Medulla oblongata (tissue), 1 donor: ENCODE results near the gene CEBPE.

Experiments
- DNase-seq: peaks from one replicate; pipeline ENCODE4 v3.0.0-alpha.2; 2015; ENCODE audit errors: extremely low spot score

CEBPE gene

DNA sequence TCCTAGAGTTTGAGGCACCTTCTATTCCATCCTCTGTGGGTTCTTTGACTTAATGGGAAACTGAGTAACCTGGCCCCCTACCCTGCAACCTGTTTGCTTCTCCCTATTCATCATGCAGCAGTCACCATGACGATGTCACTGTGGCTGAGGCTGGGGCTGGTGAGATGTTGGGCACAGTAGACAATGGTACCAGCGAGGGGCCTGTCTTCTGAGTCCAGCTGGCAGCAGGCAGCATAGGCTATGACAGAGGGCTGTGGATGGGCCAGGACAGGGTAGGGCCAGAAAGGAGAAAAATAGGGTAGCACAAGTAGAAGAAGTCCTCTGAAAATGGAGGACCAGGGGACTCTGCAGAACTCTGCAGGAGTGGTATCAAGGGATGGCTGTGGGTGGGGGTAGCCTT, 16.3 kb downstream of the CEBPE start:
- DNase-seq: peak; percentile 35

DNA sequence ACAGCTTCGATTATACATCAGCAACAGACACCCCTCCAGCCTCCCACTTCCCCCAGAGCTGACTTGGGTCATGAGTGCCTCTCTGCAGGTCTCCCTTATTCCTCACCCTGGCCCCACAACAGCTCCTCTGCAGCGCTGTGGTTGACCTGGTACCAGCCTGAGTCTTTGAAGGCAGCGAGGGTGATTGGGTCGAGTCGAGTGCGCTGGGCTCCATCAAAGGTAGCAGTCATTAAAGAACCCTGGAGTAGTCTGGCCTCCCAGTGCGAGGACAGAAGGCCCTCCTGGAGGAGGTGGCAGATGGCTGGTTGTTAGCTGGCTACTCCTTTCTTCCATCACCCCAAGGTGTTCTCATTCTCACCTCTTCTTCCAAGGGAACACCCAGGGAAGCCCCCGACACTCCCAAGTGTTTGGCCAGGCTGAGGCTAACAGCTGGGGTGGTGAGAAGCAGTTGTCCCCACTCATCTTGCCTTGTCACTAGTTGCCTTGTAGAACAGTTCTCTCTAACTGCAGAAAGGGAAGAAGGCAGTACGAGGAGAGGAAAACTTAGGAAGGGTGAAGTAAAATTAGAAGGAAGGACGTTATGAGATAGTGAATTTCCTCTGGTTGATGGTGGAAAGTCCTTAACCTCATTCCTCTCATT, 16.9 kb downstream of the CEBPE start:
- no peak for DNase-seq

DNA sequence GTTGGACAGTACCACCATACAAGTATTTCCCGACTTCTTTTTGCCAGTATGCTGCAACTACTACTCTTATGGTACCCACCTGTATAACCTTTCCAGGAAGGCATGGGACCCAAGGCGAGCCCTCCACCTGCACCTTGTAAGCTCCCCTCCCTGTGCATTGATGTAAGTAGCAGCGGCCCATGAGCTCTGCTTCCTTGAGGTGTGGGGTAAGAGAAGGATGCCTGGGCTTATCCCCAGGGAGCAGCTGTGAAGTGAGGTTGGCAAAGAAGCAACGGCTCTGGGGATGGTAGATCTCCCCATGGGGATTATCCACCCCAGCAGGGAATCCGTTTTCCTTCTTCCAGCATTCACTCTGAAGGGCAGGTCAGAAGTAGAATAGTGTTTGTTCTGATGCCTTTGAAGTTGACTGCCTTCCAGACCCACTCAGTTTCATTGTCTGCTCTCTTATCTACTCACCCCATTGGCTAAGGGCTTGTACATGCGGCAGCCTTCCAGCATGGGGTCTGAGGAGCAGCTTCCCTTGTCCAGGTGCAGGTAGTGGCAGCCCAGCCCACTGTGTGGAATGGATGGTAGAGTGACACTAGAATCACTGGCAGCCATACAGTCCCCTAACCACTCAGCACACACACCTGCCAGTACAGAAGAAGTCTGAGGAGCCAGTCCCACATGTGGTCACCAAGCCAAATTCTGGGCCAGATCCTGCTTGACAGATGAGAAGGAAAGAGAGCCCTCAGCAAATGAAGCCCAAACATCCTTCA, 17.7 kb downstream of the CEBPE start:
- DNase-seq: no peak

DNA sequence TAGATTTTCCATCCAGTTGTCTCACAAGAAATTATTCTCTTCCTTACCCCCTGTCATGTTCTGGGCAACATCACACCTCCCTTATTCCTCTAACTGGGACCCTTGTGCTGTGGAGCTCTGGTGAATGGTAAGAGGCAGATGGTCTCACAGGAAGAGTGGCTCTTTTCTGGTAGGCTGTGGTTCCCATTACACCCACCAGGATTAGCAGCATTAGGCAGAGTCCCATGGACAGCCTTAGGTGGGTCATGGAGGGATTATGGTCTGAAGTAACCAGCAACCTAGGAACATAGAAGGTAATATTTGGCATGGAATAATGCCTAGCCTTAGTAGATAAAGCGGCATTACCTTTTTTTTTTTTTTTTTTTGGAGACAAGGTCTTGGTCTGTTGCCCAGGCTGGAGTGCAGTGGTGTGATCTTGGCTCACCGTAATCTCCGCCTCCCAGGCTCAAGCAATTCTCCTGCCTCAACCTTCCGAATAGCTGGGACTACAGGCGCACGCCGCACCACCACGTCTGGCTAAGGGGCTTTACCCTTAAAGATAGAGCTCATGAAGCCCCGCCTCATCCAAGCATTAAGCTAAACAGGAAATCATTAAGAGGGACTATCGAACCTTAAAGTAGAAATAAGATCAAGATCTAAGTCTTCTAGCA, 19.7 kb downstream of the CEBPE start:
- no peak for DNase-seq

DNA sequence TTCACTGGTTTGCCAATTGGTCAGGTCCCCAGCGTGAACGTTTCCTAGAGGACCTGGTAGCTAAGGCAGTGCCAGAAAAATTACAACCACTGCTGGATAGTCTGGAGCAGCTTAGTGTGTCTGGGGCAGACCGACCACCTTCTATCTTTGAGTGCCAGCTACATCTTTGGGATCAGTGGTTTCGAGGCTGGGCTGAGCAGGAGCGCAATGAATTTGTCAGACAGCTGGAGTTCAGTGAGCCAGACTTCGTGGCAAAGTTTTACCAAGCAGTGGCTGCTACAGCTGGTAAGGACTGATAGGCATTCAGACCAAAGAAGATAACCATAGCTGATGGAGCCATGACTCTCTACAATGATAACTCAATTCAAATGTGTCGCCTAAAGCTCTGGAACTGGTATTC, 21.3 kb downstream of the CEBPE start:
- no peak for DNase-seq

DNA sequence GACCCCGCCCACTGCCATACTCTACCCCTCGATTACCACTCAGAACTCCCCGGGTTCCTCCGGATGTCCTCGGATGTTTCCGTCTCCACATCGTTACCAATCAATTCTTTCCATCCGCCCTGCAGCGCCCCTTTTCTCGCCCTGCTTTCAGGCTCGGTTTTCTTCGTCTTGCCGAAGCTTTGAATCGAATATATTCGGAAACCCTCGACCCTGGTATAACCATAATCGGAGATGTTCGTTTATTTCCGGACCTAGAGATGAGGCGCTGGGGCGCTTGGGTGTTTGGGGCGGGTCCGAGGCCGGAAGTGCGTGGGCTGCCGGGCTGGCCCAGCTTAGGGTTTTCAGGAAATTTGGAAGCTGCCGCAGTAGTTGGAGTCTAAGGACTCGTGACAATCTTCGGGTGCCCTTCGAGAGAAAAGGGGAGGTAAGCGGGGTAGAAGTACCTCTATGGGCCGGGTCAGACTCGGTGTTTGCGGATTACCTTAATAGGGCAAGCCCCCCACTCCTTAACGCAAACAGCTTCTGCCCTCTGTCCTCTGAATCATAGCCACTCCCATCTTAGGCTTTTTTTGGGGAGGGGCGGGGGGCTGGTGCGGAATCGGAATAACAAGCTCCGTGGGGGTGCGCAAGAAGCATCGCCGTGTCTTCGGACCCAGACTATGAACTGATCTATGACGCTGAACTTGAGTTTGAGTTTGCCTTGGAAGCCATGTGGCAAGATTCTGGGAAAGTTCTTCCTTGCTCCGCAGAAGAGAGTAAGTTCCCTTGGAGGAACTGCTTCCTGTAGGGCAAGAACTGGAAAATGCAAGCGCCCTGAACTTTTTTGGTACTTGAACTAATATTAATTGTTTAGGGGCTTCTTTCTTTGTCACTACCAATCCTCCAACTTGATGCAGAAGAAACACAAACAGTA, 23.6 kb downstream of the CEBPE start, which contains the start of gene C14orf119:
Gene C14orf119, plus strand, starts transcription at position 310 of the 913 bp plus-strand sequence. CDS start 2,154 bp downstream, outside the sequence.
- DNase-seq: peak; percentile 100

DNA sequence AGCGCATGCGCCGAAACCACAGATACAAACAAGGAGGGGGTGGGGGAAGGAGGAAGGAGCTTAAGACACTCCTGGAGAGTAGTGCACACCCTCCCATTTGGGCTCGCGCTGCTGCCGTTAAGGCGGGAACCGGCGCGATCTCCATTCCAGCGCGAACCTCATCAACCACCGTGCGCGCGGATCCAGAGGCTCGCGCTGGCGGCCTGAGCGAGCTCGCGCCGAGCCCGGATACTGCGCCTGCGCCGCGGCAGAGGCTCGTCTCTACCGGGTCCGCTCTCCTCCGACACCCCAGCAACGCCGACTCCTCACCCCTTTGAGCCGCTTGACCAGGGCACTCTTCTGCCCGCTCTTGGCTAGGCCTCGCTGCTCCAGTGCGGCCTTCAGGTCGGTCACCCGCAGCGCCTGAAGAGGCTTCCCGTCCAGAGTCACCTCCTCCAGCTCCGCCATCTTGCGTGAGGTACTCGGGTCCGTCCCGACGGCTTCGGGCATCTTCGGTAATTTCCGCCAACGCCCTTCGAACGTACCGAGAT, 24.3 kb downstream of the CEBPE start, which contains the start of gene ACIN1:
Gene ACIN1, minus strand, starts transcription at position 471 of the 530 bp plus-strand sequence. Its CDS starts 24 bp downstream, at position 447.
- peak; percentile 86 for DNase-seq

DNA sequence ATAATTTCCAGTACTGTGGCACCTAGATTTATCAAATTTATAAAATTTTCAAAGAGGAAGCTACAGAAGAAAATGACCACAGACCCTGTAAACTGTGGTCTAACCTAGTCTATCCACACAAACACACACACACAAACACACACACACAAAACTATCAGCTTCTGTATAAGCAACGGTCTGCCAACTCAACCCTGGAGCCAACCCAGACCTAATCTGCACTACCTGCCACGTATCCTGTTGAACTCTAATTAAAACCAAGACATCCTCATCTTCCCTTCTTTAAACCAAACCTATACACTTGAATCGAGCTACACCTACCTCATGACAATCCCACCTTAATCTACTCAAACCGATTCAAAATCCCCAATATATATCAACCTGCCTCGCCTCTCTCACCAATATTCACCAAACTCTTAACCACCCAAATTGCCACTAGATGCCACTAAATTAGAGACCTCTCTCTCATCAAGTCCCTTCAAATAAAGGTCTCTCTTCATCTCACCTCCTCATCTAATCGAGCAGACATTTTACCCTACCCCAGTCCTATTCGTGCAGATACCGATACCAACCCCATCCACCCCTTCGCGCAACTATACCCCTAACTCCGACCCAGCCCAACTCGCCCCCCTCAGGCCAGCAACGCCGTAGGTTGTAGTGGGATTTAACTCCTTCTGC, 24.9 kb downstream of the CEBPE start:
- DNase-seq: no peak

DNA sequence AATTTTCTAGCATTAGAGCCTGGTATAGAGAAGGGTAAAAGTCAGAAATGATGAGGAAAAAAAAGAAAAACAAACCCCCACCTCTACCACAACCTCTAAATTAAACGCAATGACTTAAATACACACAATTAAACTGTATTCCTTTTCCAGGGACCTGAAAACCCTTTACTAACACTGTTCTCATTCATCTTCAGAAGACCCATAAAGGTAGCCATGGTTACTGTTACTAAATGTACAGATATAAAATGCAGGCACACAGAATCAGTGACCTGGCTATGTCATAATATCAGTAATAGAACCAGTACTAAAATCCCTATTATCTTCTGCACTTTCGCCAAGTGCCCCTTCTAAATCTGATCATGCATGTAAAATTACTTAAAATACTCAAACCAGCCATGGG, 25.5 kb downstream of the CEBPE start:
- DNase-seq: no peak

DNA sequence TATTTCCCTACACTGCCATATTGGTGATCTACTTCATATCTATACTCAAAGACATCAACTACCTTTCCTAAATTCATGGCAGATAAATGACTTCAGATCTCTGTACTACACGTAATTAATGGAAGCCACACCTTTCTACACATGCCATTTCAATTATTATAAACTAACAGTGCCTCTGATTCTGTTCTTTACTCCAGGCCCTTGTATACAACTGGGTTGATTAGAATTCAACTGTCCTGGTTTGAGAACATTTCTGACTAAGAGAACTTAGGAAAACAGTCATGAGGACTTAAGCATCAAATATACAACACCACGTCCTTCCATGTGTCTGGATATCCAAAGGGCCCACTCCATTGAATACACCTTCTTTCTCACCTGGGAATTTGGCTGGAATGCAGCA, 26.0 kb downstream of the CEBPE start:
- no peak for DNase-seq

DNA sequence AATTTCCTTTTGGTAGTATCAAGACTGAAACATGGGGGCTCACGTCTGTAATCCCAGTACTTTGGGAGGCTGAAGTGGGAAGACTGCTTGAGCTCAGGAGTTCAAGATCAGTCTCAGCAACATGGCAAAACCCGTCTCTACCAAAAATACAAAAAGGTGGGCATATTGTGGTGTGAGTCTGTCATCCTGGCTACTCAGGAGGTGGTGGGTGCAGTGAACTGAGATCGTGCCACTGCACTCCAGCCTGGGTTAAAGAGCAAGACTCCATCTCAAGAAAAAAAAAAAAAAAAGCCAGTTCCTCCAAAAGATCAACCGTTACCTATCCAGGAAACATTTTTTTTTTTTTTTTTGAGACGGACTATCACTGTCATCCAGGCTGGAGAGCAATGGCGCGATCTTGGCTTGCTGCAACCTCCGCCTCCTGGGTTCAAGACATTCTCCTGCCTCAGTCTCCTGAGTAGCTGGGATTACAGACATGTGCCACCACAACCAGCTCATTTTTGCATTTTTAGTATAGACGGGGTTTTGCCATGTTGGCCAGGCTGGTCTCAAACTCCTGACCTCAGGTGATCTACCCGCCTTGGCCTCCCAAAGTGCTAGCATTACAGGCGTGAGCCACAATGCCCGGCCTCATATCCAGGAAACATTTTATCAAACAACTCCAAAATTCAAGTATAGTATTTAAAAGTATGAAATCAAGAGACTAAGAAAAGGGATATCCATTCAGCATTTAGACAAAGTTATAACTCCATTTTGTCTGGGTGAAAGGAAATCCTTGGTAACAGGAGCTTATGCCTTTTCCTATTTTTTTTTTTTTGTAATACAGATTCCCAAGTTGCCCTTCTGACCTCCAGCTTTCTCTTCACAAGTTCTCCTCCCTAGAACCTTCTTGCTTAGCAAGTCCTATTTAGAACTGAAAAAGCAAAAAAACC, 27.5 kb downstream of the CEBPE start:
- DNase-seq: no peak

DNA sequence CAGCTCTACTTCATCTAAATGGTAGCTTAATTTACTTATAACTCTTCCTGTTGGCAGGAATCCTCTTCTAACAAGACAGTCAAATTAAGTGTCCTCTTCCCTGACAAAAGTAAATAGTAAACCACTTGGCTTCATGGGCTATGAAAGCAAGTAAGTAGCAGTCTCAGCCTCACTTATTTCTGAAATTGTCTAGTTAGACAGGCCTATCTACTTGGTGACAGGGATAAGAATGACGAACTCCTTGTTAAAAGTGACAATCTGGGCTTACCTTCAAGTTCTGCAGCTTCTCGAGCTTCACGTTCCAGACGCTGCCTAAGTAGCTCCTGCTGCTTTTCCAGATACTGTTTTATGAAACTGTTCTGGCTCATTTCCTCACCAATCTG, 28.8 kb downstream of the CEBPE start:
- DNase-seq: no peak

DNA sequence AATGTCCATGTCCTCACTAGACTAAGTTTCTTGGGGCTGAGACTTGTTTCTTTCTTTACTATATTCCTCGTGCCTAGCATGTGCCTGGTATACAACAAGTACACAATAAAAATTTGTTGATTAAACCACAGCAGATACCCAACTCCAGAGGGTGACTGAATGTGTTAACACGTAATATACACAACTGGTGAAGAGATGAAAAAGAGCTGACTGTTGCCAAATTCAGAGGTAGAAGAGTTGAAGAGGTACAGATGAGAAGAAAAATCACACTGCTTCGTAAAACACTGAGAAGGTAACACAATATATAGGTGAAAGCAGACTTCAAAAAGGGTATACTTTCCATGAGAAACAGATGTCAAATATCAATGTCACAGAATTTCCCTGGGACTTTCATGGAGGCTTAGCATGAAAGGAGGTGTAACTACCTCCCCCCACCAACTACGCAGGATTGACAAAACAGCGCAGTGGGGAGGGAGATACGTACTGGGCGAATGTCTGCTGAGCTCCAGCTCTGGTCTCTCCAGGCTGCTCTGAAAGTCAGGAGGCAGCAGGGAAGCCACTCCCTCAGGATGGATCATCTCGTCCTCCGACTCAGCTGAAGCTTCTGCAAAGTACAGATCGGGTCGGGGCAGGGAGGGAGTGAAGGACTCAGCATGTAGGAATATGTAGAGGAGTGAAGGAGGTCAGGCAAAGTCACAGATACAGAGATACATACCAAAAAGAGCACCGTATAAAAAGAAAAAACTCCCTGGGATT, 29.4 kb downstream of the CEBPE start:
- no peak for DNase-seq

DNA sequence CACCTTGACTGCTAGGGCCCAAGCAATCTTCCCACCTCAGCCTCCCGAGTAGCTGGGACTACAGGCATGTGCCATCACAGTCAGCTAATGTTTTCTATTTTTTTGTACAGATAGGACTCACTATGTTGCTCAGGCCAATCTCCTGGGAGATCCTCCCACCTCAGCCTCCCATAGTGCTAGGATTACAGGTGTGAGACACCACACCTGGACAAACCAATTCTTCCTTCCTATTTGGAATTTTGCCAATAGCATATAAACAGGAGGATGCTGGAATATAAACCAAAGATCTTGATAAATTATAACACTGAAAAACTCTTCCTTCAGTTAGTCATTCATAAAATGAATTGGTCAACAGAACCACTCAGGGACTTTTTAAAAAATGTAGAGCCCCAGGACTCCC, 32.5 kb downstream of the CEBPE start:
- no peak for DNase-seq

DNA sequence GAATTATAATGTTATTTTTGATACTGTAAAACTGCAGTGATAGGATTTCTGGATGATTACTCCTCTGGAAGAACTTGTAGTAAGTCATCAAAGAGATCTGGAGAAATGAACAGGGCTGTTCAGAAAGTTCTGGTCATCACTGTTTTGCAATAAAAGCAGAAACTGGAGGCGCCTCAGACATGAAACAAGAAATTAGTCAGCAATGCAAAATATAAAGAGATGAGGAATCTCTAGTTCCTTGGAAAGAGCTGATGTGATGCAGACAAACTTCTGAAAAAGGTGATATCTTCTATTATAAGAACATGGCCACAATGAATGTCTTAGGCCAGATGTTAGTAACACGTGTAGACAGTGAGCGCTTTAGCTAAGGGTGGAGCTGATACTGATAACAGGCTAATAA, 33.6 kb downstream of the CEBPE start:
- no peak for DNase-seq

DNA sequence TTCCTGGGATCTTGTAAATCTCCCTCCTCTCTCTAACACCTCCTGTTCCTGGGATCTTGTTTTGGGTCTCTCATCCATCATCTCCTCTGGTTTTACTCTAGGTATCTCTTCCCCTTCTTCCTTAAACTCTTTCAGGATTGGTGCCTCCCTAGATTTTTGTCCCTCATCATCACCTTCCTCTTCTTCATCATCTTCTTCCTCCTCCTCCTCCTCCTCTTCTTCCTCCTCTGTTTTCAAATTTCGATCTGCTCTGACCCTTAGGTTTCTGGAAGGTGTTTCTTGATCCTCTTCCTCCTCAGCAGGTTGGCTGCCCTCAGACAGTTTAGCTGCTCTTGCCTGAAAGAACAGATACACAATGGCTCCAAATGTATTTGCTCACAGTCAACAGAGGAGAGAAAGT, 38.6 kb downstream of the CEBPE start:
- DNase-seq: no peak

DNA sequence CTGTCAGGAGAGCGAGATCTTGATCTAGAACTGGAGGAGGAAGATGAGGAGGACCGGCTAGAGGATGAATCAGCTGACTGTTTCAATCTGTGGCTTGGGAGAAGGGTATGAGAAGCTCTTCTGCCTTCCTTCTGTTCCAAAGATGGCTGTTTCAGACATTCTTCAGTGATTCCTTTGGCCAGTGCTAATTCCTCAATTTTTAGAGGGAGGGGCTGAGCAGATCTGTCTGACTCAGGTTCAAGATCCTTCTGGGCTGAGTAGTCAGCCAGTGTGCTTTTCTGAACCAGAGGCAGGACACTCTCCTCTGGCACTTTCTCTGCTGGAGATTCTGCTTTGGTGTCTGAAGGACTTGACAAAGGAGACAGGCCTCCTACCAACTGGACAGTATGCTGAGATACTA, 39.3 kb downstream of the CEBPE start:
- DNase-seq: no peak

DNA sequence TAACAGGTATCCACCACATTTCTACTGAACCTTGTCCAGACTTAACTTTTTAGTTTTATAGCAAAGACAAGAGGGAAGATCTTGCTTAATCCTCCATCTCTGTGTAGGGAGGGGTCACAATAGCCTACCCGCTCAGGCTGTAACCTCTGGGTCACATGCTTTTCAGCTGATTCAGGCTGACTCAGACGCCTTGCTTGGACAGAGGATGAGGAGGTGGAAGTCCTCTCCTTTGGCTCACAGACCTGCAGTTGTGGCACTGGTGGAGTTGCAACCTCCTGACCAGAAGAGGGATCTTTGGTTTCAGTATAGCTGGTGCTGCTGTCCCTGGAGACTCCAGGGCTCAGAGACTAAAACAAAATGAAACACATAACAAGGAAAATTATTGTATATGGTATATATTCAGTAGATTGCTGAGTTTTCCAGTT, 40.4 kb downstream of the CEBPE start:
- peak; percentile 79 for DNase-seq

DNA sequence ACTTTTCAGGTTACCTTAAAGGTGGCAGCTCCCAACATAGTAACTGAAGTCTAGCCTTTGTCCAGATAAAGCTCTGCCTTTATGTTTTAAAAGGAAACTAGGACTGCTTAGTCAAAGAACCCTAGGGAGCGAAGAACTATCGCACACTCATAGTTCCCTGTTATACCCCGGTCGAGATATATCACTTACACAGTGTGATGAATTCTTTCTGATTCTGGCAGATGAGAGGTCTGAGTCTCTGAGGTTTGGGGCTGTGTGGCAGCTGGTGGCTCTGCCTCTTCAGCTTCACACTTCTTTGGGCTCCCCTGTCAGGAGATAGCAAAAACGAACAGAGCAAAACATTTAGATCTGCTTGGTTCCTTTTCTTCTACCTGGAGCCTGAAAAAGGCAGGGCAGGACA, 41.1 kb downstream of the CEBPE start:
- no peak for DNase-seq
